ENCODE measurements around the gene ENGASE.

ENGASE gene

GRCh38 chr17:79095345-79096055 lies 20.9 kb downstream of the ENGASE start:
- no peak for DNase-seq

DNA sequence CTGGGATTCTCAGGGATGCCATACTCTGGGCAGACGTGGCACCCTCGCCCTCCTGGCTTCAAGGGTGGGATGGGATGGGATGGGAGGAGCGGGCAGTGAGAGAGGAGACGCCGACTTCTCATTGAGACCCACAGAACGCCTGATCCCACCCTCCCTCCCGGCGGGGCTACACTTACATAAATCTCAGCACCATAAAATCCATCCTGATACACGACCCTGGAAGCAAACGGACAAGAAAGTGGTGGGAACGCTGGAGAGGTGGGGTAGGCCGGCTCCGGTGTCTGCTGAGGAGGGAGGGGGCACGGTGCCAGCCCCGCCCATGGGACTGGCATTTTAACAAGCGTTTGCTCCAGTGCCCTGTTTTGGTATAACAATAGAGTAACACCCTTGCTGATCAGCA lies 21.9 kb downstream of the ENGASE start:
- no peak for DNase-seq

DNA sequence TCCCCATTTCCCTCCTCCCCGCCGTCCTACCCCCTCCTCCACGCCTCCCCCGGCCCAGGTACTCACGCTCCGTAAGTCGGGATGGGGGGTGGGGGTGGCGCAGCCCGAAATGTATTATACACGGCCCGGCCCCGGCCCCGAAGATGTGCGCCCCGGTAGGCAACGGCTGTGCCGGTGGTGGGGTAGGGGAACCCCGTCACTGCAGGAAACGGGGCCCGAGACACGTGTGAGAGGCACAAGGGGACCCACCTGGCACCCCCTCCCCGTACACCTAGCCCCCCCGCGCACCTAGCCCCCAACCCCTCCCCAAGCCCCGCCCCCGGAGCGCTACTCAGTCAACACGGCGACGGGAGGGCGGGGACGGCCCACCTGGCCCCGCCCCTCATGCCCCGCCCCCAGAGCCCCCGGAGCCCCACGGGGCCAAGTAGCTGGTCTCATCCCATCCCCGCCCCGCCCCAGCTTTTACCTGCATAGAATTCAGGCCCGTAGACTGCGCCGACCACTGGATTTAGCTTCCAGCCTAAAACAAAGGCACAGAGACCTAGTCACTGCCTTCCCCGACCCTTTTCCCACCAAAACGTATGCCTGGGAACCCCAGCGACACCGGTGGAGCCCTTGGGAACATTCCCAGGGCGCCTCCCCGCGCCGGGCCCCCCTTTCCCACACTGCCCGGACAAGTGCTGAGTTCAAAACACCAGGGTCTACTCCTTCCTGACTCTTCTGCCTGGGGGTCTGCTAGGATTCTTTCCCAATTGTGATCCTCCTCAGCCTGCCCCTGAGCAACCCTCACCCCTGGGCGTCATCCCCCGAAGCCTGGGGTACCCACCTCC lies 22.8 kb downstream of the ENGASE start:
- DNase-seq: no peak

DNA sequence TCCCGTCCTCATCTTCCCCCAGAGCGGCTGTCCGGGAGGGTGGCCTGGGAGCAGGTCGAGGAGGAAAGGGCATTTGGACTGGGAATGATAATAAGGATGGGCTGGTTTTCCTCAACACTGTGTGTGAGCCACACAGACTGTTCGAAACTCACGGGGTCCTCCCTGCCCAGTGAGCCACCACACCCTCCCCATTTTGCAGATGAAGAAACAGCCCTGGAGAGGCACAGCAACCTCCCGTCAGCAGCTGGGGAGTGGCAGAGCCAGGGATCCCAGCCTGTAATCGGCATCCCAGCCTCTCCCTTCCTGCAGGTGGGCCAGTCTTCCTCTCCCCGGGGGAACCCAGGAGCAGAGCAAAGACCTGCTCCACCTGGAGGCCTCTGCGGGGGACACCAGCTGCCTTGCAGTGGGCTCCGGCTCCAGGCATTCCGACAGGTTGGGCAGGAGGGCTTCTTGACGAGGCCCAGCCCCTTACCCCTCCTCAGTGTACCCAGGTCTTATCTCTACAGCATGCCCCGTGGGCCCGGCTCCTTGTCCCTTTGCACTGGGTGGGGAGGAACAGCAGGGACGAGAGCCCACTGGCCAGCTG lies 23.8 kb downstream of the ENGASE start:
- DNase-seq: no peak

GRCh38 chr17:79100405-79100804 lies 25.8 kb downstream of the ENGASE start:
- DNase-seq: no peak

DNA sequence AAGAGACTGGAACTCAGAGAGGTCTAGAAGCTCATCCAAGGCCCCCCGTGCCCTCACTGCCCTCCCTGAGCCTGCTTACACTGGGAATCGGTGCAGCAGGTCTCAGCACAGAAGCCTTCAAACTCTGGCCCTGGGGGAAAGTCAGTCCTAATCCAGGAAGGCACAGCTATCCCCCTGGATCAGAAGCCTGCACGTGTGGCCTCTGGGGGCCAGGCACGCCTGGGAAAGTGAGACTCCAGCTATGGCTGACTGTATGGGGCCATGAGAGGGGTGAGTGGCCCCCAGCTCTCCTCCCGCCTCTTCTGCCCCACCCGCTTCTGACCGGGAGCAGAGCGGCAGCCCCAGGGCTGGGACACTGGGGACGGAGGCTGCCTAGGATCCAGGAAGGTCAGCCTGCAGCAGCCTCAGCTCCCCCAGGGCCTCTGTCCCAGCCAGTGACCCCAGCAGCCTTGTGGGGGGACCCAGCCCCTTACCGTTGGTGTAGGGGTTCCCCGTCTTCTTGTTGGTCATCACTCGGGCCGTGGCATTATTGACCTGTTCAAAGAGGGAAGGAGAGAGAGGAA lies 26.6 kb downstream of the ENGASE start:
- no peak for DNase-seq

DNA sequence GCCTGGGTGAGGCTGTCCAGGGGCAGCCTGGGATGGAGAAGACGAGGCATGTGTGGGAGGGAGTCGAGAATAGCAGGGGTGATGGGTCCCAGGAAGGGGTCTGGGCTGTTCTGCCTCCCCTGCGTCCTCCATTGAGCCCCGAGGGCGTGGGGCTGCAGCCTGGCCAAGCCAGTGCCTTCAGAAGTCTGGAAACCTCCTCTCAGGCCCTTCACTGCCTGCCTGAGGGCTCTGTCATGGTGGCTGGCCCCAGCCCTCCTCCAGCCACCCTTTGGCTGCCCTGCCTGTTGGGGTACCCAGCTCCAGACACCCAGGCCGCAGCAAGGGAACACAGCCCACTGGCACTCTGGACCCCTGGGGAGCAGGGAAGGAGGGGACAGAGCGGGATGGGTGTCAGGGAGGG lies 27.6 kb downstream of the ENGASE start:
- no peak for DNase-seq

- no peak for DNase-seq
These were observed 30.4 kb downstream of the ENGASE start for GRCh38 chr17:79104898-79105600.

DNA sequence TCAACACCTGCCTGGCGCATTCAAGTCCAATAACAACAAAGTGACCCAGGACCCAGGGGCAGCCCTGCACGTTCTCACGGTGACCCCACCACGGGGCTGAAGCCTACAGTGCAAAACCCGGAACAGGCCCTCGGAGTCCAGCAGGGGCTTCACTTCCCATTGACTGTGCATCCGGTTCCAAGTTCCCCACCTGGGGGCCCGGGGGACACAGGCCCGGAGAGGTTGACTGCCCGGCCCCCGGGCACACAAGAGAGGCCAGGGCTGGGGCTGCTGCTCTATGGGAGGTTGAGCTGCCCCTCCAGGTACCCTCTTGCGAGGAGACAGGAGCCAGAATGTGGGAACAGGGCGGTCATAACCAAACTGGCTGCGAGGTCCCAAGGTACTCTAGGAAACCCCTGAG lies 31.3 kb downstream of the ENGASE start:
- DNase-seq: no peak

- no peak for DNase-seq
These were observed 32.3 kb downstream of the ENGASE start for GRCh38 chr17:79106958-79107357.

DNA sequence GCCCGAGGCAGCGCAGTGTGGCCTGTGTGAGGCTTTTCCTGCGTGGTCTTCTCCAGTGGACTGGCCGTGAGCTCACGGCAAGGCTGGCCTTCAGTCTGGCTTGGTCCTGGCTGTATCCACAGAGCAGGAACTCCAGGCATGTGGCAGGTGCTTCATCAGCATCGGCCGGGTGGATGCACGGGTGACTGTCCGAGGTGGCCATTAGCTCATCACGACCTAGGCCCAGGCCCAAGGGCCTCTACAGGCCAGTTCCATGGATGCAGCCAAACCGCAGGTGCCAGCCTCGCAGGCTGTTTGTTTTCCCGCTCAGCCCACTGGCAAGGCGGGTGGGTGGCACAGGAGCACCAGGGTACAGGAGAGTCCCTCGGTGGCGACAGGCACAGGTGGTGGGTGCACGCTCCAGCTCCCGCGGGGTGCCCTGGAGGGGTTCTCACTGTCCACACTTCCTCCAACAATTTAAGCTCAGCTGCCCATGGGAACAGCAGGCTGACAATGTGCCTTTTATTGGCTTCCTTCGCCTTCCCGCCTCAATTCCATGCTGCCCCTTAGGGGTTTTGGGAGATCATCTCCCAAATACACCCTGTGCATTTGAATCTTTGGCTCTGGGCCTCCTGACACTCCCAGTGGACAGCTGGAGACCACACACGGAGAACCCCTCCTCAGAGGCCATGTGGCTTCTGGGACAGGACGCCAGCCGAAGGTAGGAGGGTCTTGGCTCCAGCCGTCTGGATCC lies 33.0 kb downstream of the ENGASE start:
- no peak for DNase-seq

- DNase-seq: no peak
These were observed 33.7 kb downstream of the ENGASE start for GRCh38 chr17:79108232-79108850.

GRCh38 chr17:79108870-79109269 lies 34.2 kb downstream of the ENGASE start:
- no peak for DNase-seq

- DNase-seq: no peak
These were observed 35.0 kb downstream of the ENGASE start for GRCh38 chr17:79109584-79109983.

DNA sequence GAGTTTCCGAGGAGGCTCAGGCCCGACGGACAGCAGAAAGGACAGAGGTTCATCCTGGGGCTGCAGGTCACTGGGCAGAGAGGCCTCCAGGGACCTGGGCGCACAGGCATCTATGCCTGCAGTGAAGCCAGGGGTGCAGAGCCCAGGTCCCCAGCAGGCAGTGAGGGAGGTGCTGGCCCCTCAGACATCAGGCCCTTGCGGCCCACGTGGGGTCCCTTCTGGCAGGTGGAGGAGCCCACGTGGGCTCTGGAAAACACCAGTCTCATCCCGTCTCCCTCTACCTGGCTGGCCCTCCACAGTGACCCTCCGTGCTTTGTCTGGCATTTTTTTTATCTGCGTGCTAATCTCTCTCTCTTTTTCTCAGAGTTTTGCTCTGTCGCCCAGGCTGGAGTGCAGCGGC lies 36.5 kb downstream of the ENGASE start:
- no peak for DNase-seq

DNA sequence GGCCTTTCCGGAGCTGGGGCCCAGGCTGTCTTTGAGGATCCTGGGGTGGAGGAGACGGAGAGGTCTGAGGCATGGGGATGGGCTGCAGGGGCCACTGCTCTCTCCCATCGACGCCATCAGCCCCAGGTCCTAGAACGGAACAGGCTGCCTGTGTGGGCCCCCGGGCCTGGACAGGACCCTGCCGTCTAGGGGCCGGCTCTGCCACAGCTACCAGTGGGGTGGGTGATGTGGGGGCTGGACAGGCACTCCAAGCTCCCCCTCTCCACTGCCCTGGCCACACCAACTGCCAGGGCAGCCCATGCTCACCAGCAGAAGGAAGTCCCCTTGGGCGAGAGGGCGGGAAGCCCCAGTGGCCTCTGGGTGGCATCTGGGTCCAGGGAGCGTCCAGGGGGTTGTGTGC lies 37.8 kb downstream of the ENGASE start:
- no peak for DNase-seq

DNA sequence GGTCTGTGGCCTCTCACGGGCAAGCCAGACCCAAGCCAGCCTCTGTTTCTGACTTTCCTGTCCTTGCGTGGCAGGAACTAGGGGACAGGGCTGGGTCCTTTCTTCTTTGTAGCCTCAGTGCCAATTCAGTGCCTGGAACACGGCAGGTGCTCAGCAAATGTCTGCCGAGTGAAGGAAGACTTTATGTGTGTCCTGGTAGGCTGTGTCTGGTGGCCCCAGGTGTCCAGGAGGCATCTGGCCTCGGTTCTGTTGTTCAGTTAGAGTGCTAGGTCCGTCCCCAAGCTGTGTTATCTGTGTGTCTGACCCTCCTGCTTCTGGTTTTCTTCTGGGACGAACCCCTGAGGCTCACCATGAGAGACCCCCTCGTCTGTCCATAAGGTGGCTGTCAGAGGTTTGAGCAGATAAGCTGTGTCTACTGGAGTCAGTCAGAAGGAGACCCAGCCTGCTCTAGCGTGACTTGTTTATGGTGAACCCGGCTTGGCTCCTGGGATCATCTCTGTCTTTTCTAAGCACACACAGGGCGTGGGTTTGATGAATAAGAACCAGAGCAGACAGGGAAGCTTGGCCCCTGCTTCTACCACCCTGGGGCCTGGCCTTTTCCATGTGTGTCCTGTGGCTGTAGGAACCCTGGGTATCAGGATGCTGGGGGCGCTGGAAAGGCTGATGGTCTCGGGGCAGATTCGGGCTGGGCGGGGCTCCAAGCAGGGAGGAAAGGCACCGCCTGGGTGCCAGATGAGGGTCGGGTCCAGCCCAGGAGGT lies 39.3 kb downstream of the ENGASE start:
- DNase-seq: no peak

GRCh38 chr17:79114458-79115301 lies 40.1 kb downstream of the ENGASE start:
- DNase-seq: peak; percentile 94

GRCh38 chr17:79115487-79115886 lies 40.9 kb downstream of the ENGASE start:
- DNase-seq: no peak

Data from NCI-H1092 (cell line).